SH-SY5Y (cell line): Measurements from ENCODE around the gene EVI5L.

Experiments used
- GATA2 ChIP-seq: IDR thresholded peaks from 2 replicates; pipeline ENCODE4 v1.6.1; 2011; ENCODE audit warnings: mild to moderate bottlenecking, low read depth, low read length
- GATA3 ChIP-seq: IDR thresholded peaks from 2 replicates; pipeline ENCODE4 v1.6.1; 2011; ENCODE audit warnings: low read depth, mild to moderate bottlenecking, low read length, moderate library complexity

The EVI5L gene

GRCh38 chr19:7806234-7806633 lies 23.8 kb upstream of the EVI5L start:
- no peak for TF ChIP-seq GATA2
- no peak for TF ChIP-seq GATA3

GRCh38 chr19:7806876-7807275 lies 23.1 kb upstream of the EVI5L start:
- no peak for TF ChIP-seq GATA3
- TF ChIP-seq GATA2 = no peak

- TF ChIP-seq GATA3 (no peak), GATA2 (no peak)
These were observed 21.9 kb upstream of the EVI5L start for GRCh38 chr19:7808108-7808507.

- TF ChIP-seq GATA3 (no peak), GATA2 (no peak)
These were observed 18.0 kb upstream of the EVI5L start for GRCh38 chr19:7811989-7812388.

- no peak for TF ChIP-seq GATA2
- no peak for TF ChIP-seq GATA3
These were observed 14.7 kb upstream of the EVI5L start for GRCh38 chr19:7815325-7815724.

GRCh38 chr19:7817801-7818200 lies 12.2 kb upstream of the EVI5L start:
- TF ChIP-seq GATA2 = no peak
- no peak for TF ChIP-seq GATA3

GRCh38 chr19:7818806-7819205 lies 11.2 kb upstream of the EVI5L start:
- TF ChIP-seq GATA3 (no peak), GATA2 (no peak)

- TF ChIP-seq GATA3 (no peak), GATA2 (no peak)
These were observed 10.7 kb upstream of the EVI5L start for GRCh38 chr19:7819337-7819736.

GRCh38 chr19:7820588-7820987 lies 9.4 kb upstream of the EVI5L start:
- peak; percentile 80 for TF ChIP-seq GATA3
- peak; percentile 94 for TF ChIP-seq GATA2

- TF ChIP-seq GATA3 = no peak
- TF ChIP-seq GATA2 = no peak
These were observed 7.0 kb upstream of the EVI5L start for GRCh38 chr19:7822910-7823515.

- TF ChIP-seq GATA3 (no peak), GATA2 (no peak)
These were observed 6.2 kb upstream of the EVI5L start for GRCh38 chr19:7823686-7824301.

- TF ChIP-seq GATA3 = no peak
- TF ChIP-seq GATA2 = no peak
These were observed 875 bp upstream of the EVI5L start for GRCh38 chr19:7829166-7829520.

- TF ChIP-seq GATA3 (no peak), GATA2 (no peak)
These were observed 304 bp downstream of the EVI5L start for GRCh38 chr19:7830272-7830771.

GRCh38 chr19:7830823-7831222 lies 805 bp downstream of the EVI5L start:
- TF ChIP-seq GATA3 (no peak), GATA2 (no peak)

GRCh38 chr19:7831452-7831851 lies 1.4 kb downstream of the EVI5L start:
- TF ChIP-seq GATA3 (no peak), GATA2 (no peak)

GRCh38 chr19:7832009-7832408 lies 2.0 kb downstream of the EVI5L start:
- TF ChIP-seq GATA2 (no peak), GATA3 (no peak)

- TF ChIP-seq GATA2 (no peak), GATA3 (no peak)
These were observed 2.8 kb downstream of the EVI5L start for GRCh38 chr19:7832781-7833180.
